GM21447 (cell line): ENCODE results near the gene DLGAP1.
"Not testable (repeated sequence)": the region's sequence is repeated elsewhere in the genome, so short reads cannot be mapped to it uniquely, and the experiment has no call there.

Experiments used
- ATAC-seq: cut with Tn5 transposase; IDR thresholded peaks from one replicate; pipeline ENCODE4 v1.9.1; 2021; ENCODE audit not compliant: unreplicated experiment

The DLGAP1 gene

DNA sequence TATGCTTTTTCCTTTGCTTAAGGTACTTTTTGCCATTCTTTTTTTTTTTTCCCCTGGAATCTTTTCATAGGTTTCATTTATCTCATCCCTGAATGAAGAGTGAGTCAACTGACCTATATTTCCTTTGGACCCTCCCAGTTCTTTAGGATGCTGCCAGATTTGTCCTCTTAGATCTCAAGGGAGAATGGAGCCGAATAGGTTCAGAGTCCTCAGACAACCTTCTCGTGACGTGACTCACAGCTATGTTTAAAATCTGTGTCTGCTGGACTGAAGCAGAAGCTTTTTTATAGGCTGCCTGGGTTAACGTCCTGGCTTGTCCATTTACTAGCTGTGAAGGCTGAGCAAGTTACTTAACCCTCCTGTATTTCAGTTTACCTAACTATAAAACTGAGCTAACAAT is 358.6 kb downstream of the DLGAP1 start:
- ATAC-seq: no peak

- ATAC-seq: no peak
Measured at GRCh38 chr18:4093676-4094075, 361.4 kb downstream of the DLGAP1 start.

DNA sequence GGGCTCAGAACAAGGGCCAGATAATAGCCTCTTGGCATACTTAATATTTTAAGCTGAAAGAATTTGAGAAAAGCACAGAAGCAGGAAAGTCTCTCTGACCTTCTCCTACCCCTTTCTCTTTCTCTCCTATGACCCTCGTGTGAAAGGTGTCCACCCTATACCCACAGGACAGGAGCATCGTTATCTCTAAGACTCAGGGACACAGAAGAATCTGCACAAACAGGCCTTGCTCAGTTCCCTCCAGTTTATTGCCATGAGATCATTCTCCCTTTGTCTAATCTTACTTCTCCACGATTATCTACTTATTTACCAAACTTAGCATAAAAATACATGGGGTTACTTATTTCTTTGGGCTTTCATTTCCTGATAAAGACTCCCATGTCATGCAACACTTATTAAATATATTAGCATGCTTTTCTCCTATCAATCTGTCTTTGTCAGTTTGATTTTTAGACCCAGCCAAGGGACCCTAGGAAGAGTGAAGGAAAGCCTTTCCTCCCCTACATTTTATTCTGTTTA is 370.7 kb downstream of the DLGAP1 start:
- ATAC-seq: no peak

DNA sequence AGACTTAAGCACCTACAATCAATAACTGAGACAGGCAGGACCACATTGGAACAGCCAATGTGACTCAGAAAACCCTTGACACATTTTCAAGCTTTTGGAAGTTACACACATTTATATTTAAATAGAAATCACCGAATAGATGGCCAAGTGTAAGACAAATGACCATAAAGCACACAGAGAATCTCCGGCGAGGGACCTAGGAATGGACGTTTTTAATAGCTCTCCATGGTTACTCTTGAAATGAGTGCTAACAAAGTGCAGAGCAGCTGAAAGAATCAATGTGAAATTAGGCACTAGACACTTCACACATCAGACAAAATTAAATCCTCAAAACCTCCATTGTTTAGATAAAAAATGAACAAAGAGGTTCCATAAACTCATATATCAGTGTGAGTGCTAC is 376.9 kb downstream of the DLGAP1 start:
- ATAC-seq: no peak

DNA sequence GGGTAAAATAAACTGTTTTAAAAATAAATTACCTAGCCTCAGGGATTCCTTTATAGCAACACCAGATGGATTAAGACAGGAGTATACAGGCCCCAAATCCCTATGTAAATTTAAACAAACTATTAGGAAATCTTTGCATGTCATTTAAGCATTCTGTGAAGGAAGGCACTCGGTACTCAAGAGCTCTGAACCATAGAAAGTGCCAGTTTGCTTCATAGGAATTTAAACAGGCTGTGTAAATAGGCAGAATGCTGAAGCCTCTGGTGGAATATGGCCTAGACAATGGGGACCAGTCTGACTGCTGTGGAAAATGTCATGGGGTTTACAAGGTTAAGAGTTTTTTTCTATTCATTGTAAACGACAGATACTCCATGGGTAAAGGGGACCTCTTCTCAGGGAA is 377.4 kb downstream of the DLGAP1 start:
- no peak for ATAC-seq

GRCh38 chr18:4077204-4077603 is 377.9 kb downstream of the DLGAP1 start:
- no peak for ATAC-seq

- ATAC-seq: no peak
Measured at GRCh38 chr18:4074647-4075046, 380.5 kb downstream of the DLGAP1 start.

GRCh38 chr18:4069183-4069582 is 385.9 kb downstream of the DLGAP1 start:
- ATAC-seq: no peak

GRCh38 chr18:4068552-4069158 is 386.5 kb downstream of the DLGAP1 start:
- peak; percentile 65 for ATAC-seq

GRCh38 chr18:4063545-4063944 is 391.6 kb downstream of the DLGAP1 start:
- ATAC-seq: no peak

GRCh38 chr18:4060427-4061281 is 394.5 kb downstream of the DLGAP1 start:
- no peak for ATAC-seq

GRCh38 chr18:4058179-4058578 is 396.9 kb downstream of the DLGAP1 start:
- ATAC-seq: no peak

GRCh38 chr18:4040391-4041092 is 414.6 kb downstream of the DLGAP1 start:
- ATAC-seq: no peak

DNA sequence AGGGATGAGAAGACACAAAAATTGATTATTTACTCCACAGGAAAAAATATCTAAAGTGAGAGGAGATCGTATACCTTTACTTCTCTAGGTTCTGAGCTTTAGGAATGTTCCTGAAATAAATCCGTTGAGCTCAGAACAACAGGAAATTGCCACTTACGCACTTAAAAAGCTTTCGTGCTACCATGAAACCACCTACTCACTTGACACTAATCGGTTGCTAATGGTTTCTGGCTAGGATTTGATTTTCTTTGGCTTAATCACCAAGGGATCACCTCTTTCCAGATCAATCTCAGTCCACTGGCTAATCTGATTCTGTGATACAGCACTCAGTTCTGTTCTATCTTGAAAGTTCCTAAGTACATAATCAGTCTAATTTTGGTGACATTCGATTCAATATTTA is 419.6 kb downstream of the DLGAP1 start:
- ATAC-seq: no peak

GRCh38 chr18:4034815-4035214 is 420.3 kb downstream of the DLGAP1 start:
- not testable (repeated sequence) for ATAC-seq

DNA sequence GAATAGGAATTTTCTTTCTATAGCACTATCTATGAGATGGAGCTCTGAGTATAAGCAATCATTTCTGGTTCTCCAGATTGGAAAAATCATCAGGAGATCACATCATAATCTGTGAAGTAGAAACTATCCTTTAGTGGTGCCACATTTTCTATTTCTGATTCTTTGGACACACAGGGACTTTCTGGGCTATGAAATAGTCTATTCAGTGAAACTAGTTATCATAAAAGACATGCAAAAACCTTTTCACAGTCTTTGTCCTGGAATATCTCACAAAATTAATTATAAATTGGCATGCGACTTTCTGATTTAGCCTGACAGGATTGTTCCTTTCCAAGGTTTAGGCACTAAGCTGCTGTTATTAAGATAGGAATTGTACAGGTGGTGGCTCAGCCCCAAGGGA is 428.6 kb downstream of the DLGAP1 start:
- no peak for ATAC-seq

DNA sequence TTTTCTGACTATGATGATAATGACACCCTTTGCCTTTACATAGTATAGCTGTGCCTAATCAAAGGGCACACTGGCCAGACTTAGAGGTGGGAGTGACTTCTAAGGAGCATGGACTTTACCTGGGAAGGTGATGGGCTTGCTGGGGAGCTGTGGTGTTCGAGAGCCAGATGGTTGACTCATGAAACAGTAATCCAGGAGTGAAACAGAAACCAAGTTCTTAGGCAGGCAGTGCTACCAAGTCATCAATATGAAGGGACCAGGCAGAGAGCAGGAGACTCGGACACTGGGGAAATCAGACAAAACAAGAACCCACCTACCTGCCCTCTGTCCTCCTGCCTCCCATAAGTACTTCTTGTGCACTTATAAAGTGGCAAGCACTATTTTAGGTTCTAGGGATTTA is 430.4 kb downstream of the DLGAP1 start:
- no peak for ATAC-seq

DNA sequence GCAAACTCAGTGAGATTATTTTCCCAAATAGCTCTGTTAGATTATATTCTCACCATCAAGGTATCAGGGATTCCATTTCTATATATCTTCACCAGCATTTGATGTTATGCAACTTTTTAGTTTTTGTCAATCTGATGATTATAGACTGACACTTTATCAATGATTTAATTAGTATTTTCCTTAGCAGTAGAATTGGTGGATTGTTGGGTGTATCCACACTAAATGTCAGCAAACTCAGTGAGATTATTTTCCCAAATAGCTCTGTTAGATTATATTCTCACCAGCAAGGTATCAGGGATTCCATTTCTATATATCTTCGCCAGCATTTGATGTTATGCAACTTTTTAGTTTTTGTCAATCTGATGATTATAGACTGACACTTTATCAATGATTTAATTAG is 432.4 kb downstream of the DLGAP1 start:
- not testable (repeated sequence) for ATAC-seq

DNA sequence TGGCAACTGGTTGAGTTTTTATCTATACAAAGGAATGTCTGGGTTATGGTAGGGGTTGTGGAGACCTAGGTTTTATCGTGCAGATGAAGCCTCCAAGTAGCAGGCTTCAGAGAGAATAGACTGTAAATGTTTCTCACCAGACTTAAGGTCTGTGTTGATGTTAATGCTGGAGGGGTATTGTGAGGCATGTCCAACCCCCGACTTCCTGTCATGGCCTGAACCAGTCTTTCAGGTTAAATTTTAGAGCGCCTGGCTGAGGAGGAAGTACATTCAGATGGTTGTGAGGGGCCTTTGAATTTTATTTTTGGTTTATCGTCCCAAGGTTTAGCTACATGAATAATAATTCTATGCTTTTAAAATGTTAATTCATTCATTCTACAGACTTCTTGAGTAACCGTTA is 435.1 kb downstream of the DLGAP1 start:
- ATAC-seq: no peak

DNA sequence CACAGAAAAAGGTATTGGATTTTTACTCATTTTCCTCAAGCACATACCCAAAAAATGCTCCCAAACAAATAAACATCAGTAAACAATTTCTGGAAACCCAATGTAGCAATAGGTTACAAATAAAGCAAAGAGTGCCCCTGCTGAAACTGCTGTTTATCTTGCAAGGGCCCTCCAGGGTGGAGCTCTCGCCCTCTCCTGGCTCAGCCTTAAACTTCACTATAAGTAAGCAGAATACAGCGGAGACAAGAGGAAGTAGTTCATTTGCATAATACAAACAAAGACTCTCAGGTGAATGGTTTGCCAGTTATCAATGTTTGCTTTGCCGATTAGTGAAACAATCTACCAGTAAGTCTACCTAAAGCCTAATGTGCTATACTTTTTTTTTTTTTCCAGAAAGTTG is 437.6 kb downstream of the DLGAP1 start:
- ATAC-seq: no peak

- ATAC-seq: no peak
Measured at GRCh38 chr18:4016391-4017049, 438.6 kb downstream of the DLGAP1 start.
